WTC11 (cell line): ENCODE results near the gene RGS6. TPM values are rescaled to one million over a fixed set of nuclear protein-coding genes. Genes with fewer than 3 reads are reported as not detected.

ENCODE experiments used
- ATAC-seq: fragments of 200-7000 bp; cut with Tn5 transposase; 2 replicates; pipeline ENCODE4 v1.10.0; 2021; ENCODE audit warnings: mild to moderate bottlenecking, moderate library complexity
- CTCF ChIA-PET: fragments of 300-600 bp; sonication (Branson Sonifier 250); formaldehyde crosslinking; loops from one replicate; lab custom pipeline; 2021; ENCODE audit warnings: antibody characterized with exemption; lab: Charles Lee
- POLR2A ChIA-PET: fragments of 350-600 bp; sonication (Branson Sonifier 250); formaldehyde crosslinking; loops from one replicate; lab custom pipeline; 2021; ENCODE audit warnings: antibody characterized with exemption; lab: Charles Lee
- DNase-seq: peaks from one replicate; pipeline ENCODE4 v3.0.0; 2021; ENCODE audit warnings: low spot score
- H3K27ac Mint-ChIP-seq: 2 replicates; pipeline ENCODE4 v1.8.0; 2021; ENCODE audit warnings: mixed read lengths
- H3K27me3 Mint-ChIP-seq: 2 replicates; pipeline ENCODE4 v1.8.0; 2021; ENCODE audit warnings: low read depth, mild to moderate bottlenecking, moderate library complexity, mixed read lengths
- H3K36me3 Mint-ChIP-seq: 2 replicates; pipeline ENCODE4 v1.8.0; 2021; ENCODE audit warnings: mixed read lengths
- H3K4me1 Mint-ChIP-seq: 2 replicates; pipeline ENCODE4 v1.8.0; 2022; ENCODE audit warnings: mixed read lengths
- H3K4me3 Mint-ChIP-seq: 2 replicates; pipeline ENCODE4 v1.8.0; 2021; ENCODE audit warnings: mild to moderate bottlenecking, moderate library complexity, mixed read lengths
- H3K9me3 Mint-ChIP-seq: 2 replicates; pipeline ENCODE4 v1.8.0; 2021; ENCODE audit warnings: mixed read lengths
- FOXP4 ChIP-seq: sonication (generic); formaldehyde crosslinking; IDR thresholded peaks from 2 replicates; pipeline ENCODE4 v1.8.0; 2022; ENCODE audit warnings: mild to moderate bottlenecking, missing genetic modification reagents
- MXD4 ChIP-seq: fragments of 250-450 bp; sonication (Bioruptor Pico); IDR thresholded peaks from 2 replicates; pipeline ENCODE4 v1.8.0; 2021; ENCODE audit warnings: mild to moderate bottlenecking, moderate library complexity, borderline replicate concordance
- PRDM15 ChIP-seq: sonication (generic); formaldehyde crosslinking; IDR thresholded peaks from 2 replicates; pipeline ENCODE4 v1.8.0; 2022; ENCODE audit warnings: missing genetic modification reagents
- SMAD3 ChIP-seq: sonication (generic); formaldehyde crosslinking; IDR thresholded peaks from 2 replicates; pipeline ENCODE4 v1.8.0; 2022; ENCODE audit warnings: missing genetic modification reagents, mild to moderate bottlenecking, borderline replicate concordance
- SMAD4 ChIP-seq: sonication (generic); formaldehyde crosslinking; IDR thresholded peaks from 2 replicates; pipeline ENCODE4 v1.8.0; 2022; ENCODE audit warnings: mild to moderate bottlenecking, missing genetic modification reagents
- ZBTB21 ChIP-seq: sonication (generic); formaldehyde crosslinking; IDR thresholded peaks from 2 replicates; pipeline ENCODE4 v1.8.1; 2023; ENCODE audit warnings: mild to moderate bottlenecking, missing genetic modification reagents, borderline replicate concordance
- ZNF138 ChIP-seq: sonication (generic); formaldehyde crosslinking; conservative IDR thresholded peaks from 2 replicates; pipeline ENCODE4 v1.8.1; 2022; ENCODE audit warnings: mild to moderate bottlenecking, moderate library complexity, missing genetic modification reagents
- ZNF396 ChIP-seq: fragments of 250-450 bp; sonication (Bioruptor Pico); IDR thresholded peaks from 2 replicates; pipeline ENCODE4 v1.8.0; 2021; ENCODE audit warnings: mild to moderate bottlenecking, moderate library complexity, borderline replicate concordance
- ZNF416 ChIP-seq: fragments of 250-450 bp; sonication (Bioruptor Pico); IDR thresholded peaks from 2 replicates; pipeline ENCODE4 v1.9.0; 2021; ENCODE audit warnings: mild to moderate bottlenecking, inconsistent platforms
- ZNF512 ChIP-seq: sonication (generic); formaldehyde crosslinking; IDR thresholded peaks from 2 replicates; pipeline ENCODE4 v1.8.1; 2022; ENCODE audit warnings: missing genetic modification reagents, borderline replicate concordance
- total RNA-seq: library from RNA; stranded (reverse); gene quantifications from 3 replicates; pipeline ENCODE4 v1.2.3, GENCODE V29; 2021
- TF ChIP-seq, protein P1 (sequence below): fragments of 250-450 bp; sonication (Bioruptor Pico); IDR thresholded peaks from 2 replicates; pipeline ENCODE4 v1.8.0; 2021; ENCODE audit warnings: mild to moderate bottlenecking
- TF ChIP-seq, protein P2 (sequence below): fragments of 250-450 bp; sonication (Bioruptor Pico); IDR thresholded peaks from 2 replicates; pipeline ENCODE4 v1.9.0; 2021; ENCODE audit warnings: mild to moderate bottlenecking

Gene RGS6
- total RNA-seq, 1 experiment from 2014 or later = 1.0 TPM

DNA sequence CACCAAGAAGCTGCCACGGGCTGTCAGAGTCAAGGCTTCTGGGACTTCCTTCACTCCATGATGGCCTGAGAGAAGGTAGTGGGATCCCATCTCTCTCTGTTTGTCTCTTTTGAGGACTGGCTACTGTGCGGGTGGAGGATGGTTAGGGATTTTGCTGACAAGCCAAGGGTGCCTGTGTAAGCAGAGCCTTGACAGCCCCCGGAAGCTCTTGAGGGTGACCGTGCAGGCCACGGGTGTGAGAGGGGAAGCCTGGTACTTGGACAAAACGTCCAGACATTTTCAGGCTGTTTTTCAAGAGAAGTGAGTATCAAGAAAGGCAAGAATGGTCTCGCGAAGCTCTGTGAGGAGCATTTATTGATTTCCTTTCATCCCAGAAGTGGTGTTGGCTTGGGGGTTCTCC lies 609.3 kb downstream of the RGS6 start (continued):
- TF ChIP-seq ZNF416 (CRISPR knock-in tag) = no peak
- TF ChIP-seq SMAD4 (CRISPR knock-in tag) = no peak
- no peak for TF ChIP-seq FOXP4 (CRISPR knock-in tag)

- ChIA-PET POLR2A (no interaction called here), CTCF (interaction anchor here (0.8 to 2.6 kb wide), 2 partner anchors 29 to 362 kb away, joined by 5 to 24 read pairs; no protein-coding TSS in a partner anchor)
- Mint-ChIP-seq H3K4me3 (no peak overlapping the region), H3K36me3 (no peaks in the 10 kb centered on the region), H3K9me3 (no peaks in the 10 kb centered on the region), H3K4me1 (peaks cover 25% of the 10 kb centered on the region), H3K27me3 (no peaks in the 10 kb centered on the region; the same call in 1 of the 2 replicates), H3K27ac (no peak overlapping the region)
- no peak for DNase-seq
- no peak for ATAC-seq
- TF ChIP-seq ZNF138 (CRISPR knock-in tag) (no peak), MXD4 (no peak), SMAD3 (CRISPR knock-in tag) (no peak)
- TF ChIP-seq, protein P1, sequence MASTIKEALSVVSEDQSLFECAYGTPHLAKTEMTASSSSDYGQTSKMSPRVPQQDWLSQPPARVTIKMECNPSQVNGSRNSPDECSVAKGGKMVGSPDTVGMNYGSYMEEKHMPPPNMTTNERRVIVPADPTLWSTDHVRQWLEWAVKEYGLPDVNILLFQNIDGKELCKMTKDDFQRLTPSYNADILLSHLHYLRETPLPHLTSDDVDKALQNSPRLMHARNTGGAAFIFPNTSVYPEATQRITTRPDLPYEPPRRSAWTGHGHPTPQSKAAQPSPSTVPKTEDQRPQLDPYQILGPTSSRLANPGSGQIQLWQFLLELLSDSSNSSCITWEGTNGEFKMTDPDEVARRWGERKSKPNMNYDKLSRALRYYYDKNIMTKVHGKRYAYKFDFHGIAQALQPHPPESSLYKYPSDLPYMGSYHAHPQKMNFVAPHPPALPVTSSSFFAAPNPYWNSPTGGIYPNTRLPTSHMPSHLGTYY (CRISPR knock-in tag) = no peak
Observed at GRCh38 chr14:72543341-72543740, 611.1 kb downstream of the RGS6 start.

- TF ChIP-seq ZBTB21 (CRISPR knock-in tag) (no peak), ZNF512 (CRISPR knock-in tag) (no peak), ZNF396 (no peak), PRDM15 (CRISPR knock-in tag) (peak; percentile 46; the same call in 1 of the 2 replicates)
- TF ChIP-seq, protein P2, sequence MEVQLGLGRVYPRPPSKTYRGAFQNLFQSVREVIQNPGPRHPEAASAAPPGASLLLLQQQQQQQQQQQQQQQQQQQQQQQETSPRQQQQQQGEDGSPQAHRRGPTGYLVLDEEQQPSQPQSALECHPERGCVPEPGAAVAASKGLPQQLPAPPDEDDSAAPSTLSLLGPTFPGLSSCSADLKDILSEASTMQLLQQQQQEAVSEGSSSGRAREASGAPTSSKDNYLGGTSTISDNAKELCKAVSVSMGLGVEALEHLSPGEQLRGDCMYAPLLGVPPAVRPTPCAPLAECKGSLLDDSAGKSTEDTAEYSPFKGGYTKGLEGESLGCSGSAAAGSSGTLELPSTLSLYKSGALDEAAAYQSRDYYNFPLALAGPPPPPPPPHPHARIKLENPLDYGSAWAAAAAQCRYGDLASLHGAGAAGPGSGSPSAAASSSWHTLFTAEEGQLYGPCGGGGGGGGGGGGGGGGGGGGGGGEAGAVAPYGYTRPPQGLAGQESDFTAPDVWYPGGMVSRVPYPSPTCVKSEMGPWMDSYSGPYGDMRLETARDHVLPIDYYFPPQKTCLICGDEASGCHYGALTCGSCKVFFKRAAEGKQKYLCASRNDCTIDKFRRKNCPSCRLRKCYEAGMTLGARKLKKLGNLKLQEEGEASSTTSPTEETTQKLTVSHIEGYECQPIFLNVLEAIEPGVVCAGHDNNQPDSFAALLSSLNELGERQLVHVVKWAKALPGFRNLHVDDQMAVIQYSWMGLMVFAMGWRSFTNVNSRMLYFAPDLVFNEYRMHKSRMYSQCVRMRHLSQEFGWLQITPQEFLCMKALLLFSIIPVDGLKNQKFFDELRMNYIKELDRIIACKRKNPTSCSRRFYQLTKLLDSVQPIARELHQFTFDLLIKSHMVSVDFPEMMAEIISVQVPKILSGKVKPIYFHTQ (CRISPR knock-in tag) = no peak
- ATAC-seq (peak; percentile 92), DNase-seq (peak; percentile 67)
- Mint-ChIP-seq H3K4me1 (peaks cover 23% of the 10 kb centered on the region), H3K9me3 (no peaks in the 10 kb centered on the region), H3K4me3 (no peak overlapping the region), H3K27me3 (no peaks in the 10 kb centered on the region; the same call in 1 of the 2 replicates), H3K36me3 (no peaks in the 10 kb centered on the region), H3K27ac (peak overlapping the region; percentile 74; the same call in 1 of the 2 replicates)
- POLR2A ChIA-PET = interaction anchor here (0.6 kb wide), 1 partner anchor 28 kb away, joined by 3 read pairs; no protein-coding TSS in a partner anchor
- CTCF ChIA-PET = interaction anchor here (0.8 to 2.6 kb wide), 8 partner anchors 10 to 360 kb away, joined by 3 to 24 read pairs (median 4); partner anchors contain the start of gene DPF3
Observed at GRCh38 chr14:72544615-72545387, 612.6 kb downstream of the RGS6 start.
